ENCODE measurements around the gene TIMP3. TPM values are rescaled to one million over a fixed set of nuclear protein-coding genes. Genes with fewer than 3 reads are reported as not detected.
A peak's percentile ranks its signal among the peaks of the same experiment; 100 is the strongest.

TIMP3 gene
- total and polyA plus RNA-seq, 2 of the 4 experiments (the other 2 are of a cell fraction) = 98.8 to 179 TPM

GRCh38 chr22:32788904-32789624 lies 12.4 kb upstream of the TIMP3 start:
- Histone ChIP-seq H3K18ac (ENCODE audit: low read depth, low read length) (peak overlapping the region; percentile 94), H3K9me1 (ENCODE audit: insufficient read depth, low read length) (peaks cover 3% of the 10 kb centered on the region; the same call in 1 of the 2 replicates), H3K4me1 (ENCODE audit: control insufficient read depth, insufficient read depth, low read length) (peaks cover 9% of the 10 kb centered on the region), H3K9me3 (ENCODE audit: control insufficient read depth, insufficient read depth, low read length) (no peaks in the 10 kb centered on the region), H3K27ac (ENCODE audit: insufficient read depth, low read length) (peak overlapping the region; percentile 74; the same call in 1 of the 2 replicates), H4K5ac (ENCODE audit: low read depth, low read length) (peak overlapping the region; percentile 76), H4K91ac (ENCODE audit: insufficient read depth, low read depth, low read length) (peak overlapping the region; percentile 98), H3K9ac (ENCODE audit: low read depth, low read length) (peak overlapping the region; percentile 44), H2BK15ac (ENCODE audit: low read depth, low read length) (peak overlapping the region; percentile 89; the same call in 2 of the 3 replicates), H2BK5ac (ENCODE audit: low read depth, low read length, poor library complexity, severe bottlenecking) (peak overlapping the region; percentile 90), H3K23ac (ENCODE audit: low read depth, low read length) (peak overlapping the region; percentile 69), H3K14ac (replicated peaks; ENCODE audit: low read depth, low read length) (peak overlapping the region; percentile 82), H2AK5ac (ENCODE audit: low read depth, low read length) (peak overlapping the region; percentile 71; the same call in 1 of the 2 replicates), H3K4me2 (ENCODE audit: low read depth, low read length) (peak overlapping the region; percentile 28; the same call in 1 of the 2 replicates), H3K4me3 (ENCODE audit: insufficient read depth, low read depth, low read length) (no peak overlapping the region), H2BK120ac (ENCODE audit: low read depth, low read length) (peak overlapping the region; percentile 99), H2AFZ (replicated peaks; ENCODE audit: low read length, poor library complexity) (peak overlapping the region; percentile 80), H3K36me3 (ENCODE audit: control insufficient read depth, insufficient read depth, low read length) (no peaks in the 10 kb centered on the region), H2AK9ac (replicated peaks; ENCODE audit: low read depth, low read length, poor library complexity) (peak overlapping the region; percentile 87), H3K56ac (ENCODE audit: extremely low read depth, insufficient read depth, low read length) (peak overlapping the region; percentile 84), H4K20me1 (ENCODE audit: insufficient read depth, low read length) (no peaks in the 10 kb centered on the region), H3K79me1 (ENCODE audit: low read depth in 1 of 2, low read length in 2 of 2) (no peaks in the 10 kb centered on the region), H3K4ac (ENCODE audit: low read depth, low read length) (peak overlapping the region; percentile 93), H4K8ac (ENCODE audit: low read depth in 2 of 2, low read length in 2 of 2) (peak overlapping the region; percentile 18 to 87), H2BK20ac (ENCODE audit: low read depth, low read length) (peak overlapping the region; percentile 99), H3K27me3 (ENCODE audit: control insufficient read depth, insufficient read depth, low read length) (no peaks in the 10 kb centered on the region)
- in situ Hi-C loops (cut with MboI; ENCODE audit: low sequenced_read_pairs) = no loop called here
- no TSS peak for BruUV-seq (replicated peaks)
- ChIA-PET CTCF (interaction anchor here (0.6 kb wide), 1 partner anchor 753 kb away, joined by 3 read pairs; no protein-coding TSS in a partner anchor), POLR2A (ENCODE audit: unreplicated experiment) (no interaction called here)
- ATAC-seq (ENCODE audit: low read depth) = peak; percentile 91
- peak; percentile 72 for DNase-seq
- 17% methylated on average over 3 of the region's 6 CpGs; no CpG with 5 or more reads in 1 of the 2 experiments for WGBS, 2 experiments (ENCODE audit: extremely low coverage in 2 of 2, insufficient read length in 1 of 2)
- dilution Hi-C loops (cut with HindIII; ENCODE audit: low sequenced_read_pairs, unreplicated experiment) = no loop called here
- intact Hi-C loops (cut with micrococcal nuclease) = loop anchor here (2.0 kb wide), 1 partner anchor 128 kb away; no protein-coding TSS in a partner anchor
- TF ChIP-seq POLR2A (IDR thresholded peaks at IDR 0.05; ENCODE audit: low read depth, low read length) = no peak
- TF ChIP-seq USF2 (IDR thresholded peaks at IDR 0.05; ENCODE audit: low read depth, low read length) = no peak
- no peak for TF ChIP-seq NFE2L2 (IDR thresholded peaks at IDR 0.05; ENCODE audit: low read depth, low read length)
- TF ChIP-seq CEBPB (IDR thresholded peaks at IDR 0.05; ENCODE audit: low read depth, low read length) = peak; percentile 89
- no peak for TF ChIP-seq SMC3 (IDR thresholded peaks at IDR 0.05; ENCODE audit: low read depth, low read length)

Data from IMR-90 (cell line).